ENCODE measurements around the gene SLC5A6. TPM values are rescaled to one million over a fixed set of nuclear protein-coding genes. Genes with fewer than 3 reads are reported as not detected.

Gene SLC5A6
- polyA plus RNA-seq, 1 donor from 2014 or later, result 64.3 TPM

GRCh38 chr2:27152796-27153464, 59.1 kb downstream of the SLC5A6 start:
- no peak overlapping the region for H3K9ac ChIP-seq (ENCODE audit: low read length)

GRCh38 chr2:27152102-27152795, 59.8 kb downstream of the SLC5A6 start:
- no peaks in the 10 kb centered on the region for H3K27me3 ChIP-seq (ENCODE audit: insufficient read depth, low read depth, low read length)
- no peaks in the 10 kb centered on the region for H3K36me3 ChIP-seq (ENCODE audit: insufficient read depth, low read length)
- H3F3A ChIP-seq (ENCODE audit: insufficient read depth, low read length, poor library complexity, severe bottlenecking), result no peaks in the 10 kb centered on the region
- H3K4me3 ChIP-seq (ENCODE audit: low read length), result no peak overlapping the region
- H3K27ac ChIP-seq (ENCODE audit: low read length), result no peak overlapping the region
- H2AFZ ChIP-seq (ENCODE audit: low read depth, low read length), result no peak overlapping the region
- H4K20me1 ChIP-seq (ENCODE audit: insufficient read depth), result no peaks in the 10 kb centered on the region
- no peak overlapping the region for H3K4me2 ChIP-seq (ENCODE audit: low read length)
- no peak overlapping the region for H3K9ac ChIP-seq (ENCODE audit: low read length)
- no peaks in the 10 kb centered on the region for H3K9me2 ChIP-seq (ENCODE audit: insufficient read depth, low read length)
- H3K79me2 ChIP-seq (replicated peaks; ENCODE audit: insufficient read depth, low read length), result no peaks in the 10 kb centered on the region
- H3K9me3 ChIP-seq (ENCODE audit: low read length), result no peaks in the 10 kb centered on the region
- TF ChIP-seq EZH2 (IDR thresholded peaks at IDR 0.05; ENCODE audit: borderline replicate concordance, insufficient read depth, low read length, poor library complexity, severe bottlenecking), result no peak
- TF ChIP-seq CTCF (IDR thresholded peaks at IDR 0.05; ENCODE audit: poor library complexity, severe bottlenecking), result no peak
- no peak for TF ChIP-seq EP300 (conservative IDR thresholded peaks at IDR 0.05; ENCODE audit: poor library complexity, severe bottlenecking)
- TF ChIP-seq REST (IDR thresholded peaks at IDR 0.05; ENCODE audit: borderline replicate concordance), result no peak
- TF ChIP-seq MXI1 (conservative IDR thresholded peaks at IDR 0.05; ENCODE audit: poor library complexity, severe bottlenecking), result no peak

More at GRCh38 chr2:27152796-27153464, 59.1 kb downstream of the SLC5A6 start:
- no peaks in the 10 kb centered on the region for H3K36me3 ChIP-seq (ENCODE audit: insufficient read depth, low read length)
- H3K4me3 ChIP-seq (ENCODE audit: low read length), result no peak overlapping the region
- TF ChIP-seq EZH2 (IDR thresholded peaks at IDR 0.05; ENCODE audit: borderline replicate concordance, insufficient read depth, low read length, poor library complexity, severe bottlenecking) (no peak), CTCF (IDR thresholded peaks at IDR 0.05; ENCODE audit: poor library complexity, severe bottlenecking) (no peak), REST (IDR thresholded peaks at IDR 0.05; ENCODE audit: borderline replicate concordance) (no peak)
- no peaks in the 10 kb centered on the region for H3K9me2 ChIP-seq (ENCODE audit: insufficient read depth, low read length)
- no peak overlapping the region for H3K27ac ChIP-seq (ENCODE audit: low read length)
- H3K79me2 ChIP-seq (replicated peaks; ENCODE audit: insufficient read depth, low read length), result no peaks in the 10 kb centered on the region
- no peaks in the 10 kb centered on the region for H3K9me3 ChIP-seq (ENCODE audit: low read length)
- no peaks in the 10 kb centered on the region for H3F3A ChIP-seq (ENCODE audit: insufficient read depth, low read length, poor library complexity, severe bottlenecking)
- no peaks in the 10 kb centered on the region for H4K20me1 ChIP-seq (ENCODE audit: insufficient read depth)
- no peaks in the 10 kb centered on the region for H3K27me3 ChIP-seq (ENCODE audit: insufficient read depth, low read depth, low read length)
- H3K4me2 ChIP-seq (ENCODE audit: low read length), result no peak overlapping the region
- no peak overlapping the region for H2AFZ ChIP-seq (ENCODE audit: low read depth, low read length)
